Urinary bladder (tissue), 4 donors: ENCODE results near the gene GNAO1. TPM values are rescaled to one million over a fixed set of nuclear protein-coding genes. Genes with fewer than 3 reads are reported as not detected.

ENCODE experiments used
- DNase-seq: peaks from one replicate; pipeline ENCODE4 v3.0.0-alpha.2; 2015; ENCODE audit errors: extremely low spot score
- H3K27ac ChIP-seq: one replicate; pipeline ENCODE4 v1.5.1; 2013; ENCODE audit warnings: low read depth, mild to moderate bottlenecking, moderate library complexity
- H3K36me3 ChIP-seq: one replicate; pipeline ENCODE4 v1.6.1; 2013; ENCODE audit warnings: mild to moderate bottlenecking, moderate library complexity; ENCODE audit not compliant: insufficient read depth
- H3K4me1 ChIP-seq: one replicate; pipeline ENCODE4 v1.6.1; 2013; ENCODE audit warnings: mild to moderate bottlenecking, moderate library complexity; ENCODE audit not compliant: insufficient read depth
- H3K4me3 ChIP-seq: one replicate; pipeline ENCODE4 v1.5.1; 2013; ENCODE audit warnings: low read depth, low read length
- WGBS: extraction: QIAGEN DNeasy Blood & Tissue Kit; methylation state at CpG from one replicate; pipeline ENCODE4 v1.1.7; 2013; 5-methylcytosine and 5-hydroxymethylcytosine counted together
- polyA plus RNA-seq: library from polyadenylated mRNA; stranded (reverse); fragments of 200-250 nt; gene quantifications from one replicate; pipeline ENCODE4 v1.2.3, GENCODE V29; 2013
- small RNA-seq: library from RNA; depleted of rRNA; stranded (forward); fragments of <200 nt; gene quantifications from one replicate; pipeline ENCODE3, GENCODE V24; 2014
- total RNA-seq: library from RNA; depleted of rRNA; stranded (reverse); fragments of >200 nt; gene quantifications from one replicate; pipeline ENCODE4 v1.2.3, GENCODE V29; 2014
- donor health status: healthy with polysubstance abuse.
- donor health status: healthy.

Gene GNAO1
- total and polyA plus RNA-seq, 2 donors, result 4.7 to 31.1 TPM

DNA sequence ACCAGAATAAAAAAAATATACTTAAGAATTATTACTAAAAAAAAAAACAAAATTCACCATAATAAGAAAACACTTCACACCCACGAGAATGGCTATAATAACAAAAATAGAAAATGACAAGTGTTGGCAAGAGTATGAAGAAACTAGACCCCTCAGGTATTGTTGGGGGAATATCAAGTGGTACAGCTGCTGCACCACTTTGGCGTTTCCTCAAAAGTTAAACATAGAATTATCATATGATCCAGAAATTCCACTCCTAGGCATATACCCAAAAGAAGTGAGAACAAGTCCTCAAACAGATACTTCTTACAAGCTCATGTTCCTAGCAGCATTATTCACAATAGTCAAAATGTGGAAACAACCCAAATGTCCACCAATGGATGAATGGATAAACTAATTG is 207.8 kb downstream of the GNAO1 start:
- Histone ChIP-seq H3K27ac (no peak overlapping the region), H3K4me1 (no peaks in the 10 kb centered on the region), H3K36me3 (peaks cover 5% of the 10 kb centered on the region), H3K4me3 (no peak overlapping the region)
- no peak for DNase-seq
- 71% methylated on average over 2 of the region's 2 CpGs for WGBS

DNA sequence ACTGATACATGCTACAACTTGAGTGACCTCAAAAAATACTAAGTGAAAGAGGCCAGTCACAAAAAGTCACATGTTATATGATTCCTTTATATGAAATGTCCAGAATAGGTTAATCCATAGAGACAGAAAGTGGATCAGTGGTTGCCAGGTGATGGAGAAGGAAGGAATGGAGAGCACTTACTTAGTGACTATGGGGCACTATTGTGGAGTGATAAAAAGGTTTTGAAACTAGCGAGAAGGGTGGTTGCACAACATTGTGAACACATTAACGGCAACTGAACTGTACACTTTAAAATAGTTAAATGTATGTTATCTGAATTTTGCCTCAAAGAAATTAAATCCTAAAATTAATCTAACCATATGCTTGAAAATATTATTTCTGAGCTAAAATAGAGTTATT is 208.2 kb downstream of the GNAO1 start:
- WGBS, result 89% methylated on average over 2 of the region's 2 CpGs
- H3K4me1 ChIP-seq, result no peaks in the 10 kb centered on the region
- H3K4me3 ChIP-seq, result no peak overlapping the region
- DNase-seq, result no peak
- no peak overlapping the region for H3K27ac ChIP-seq
- peaks cover 5% of the 10 kb centered on the region for H3K36me3 ChIP-seq

- Histone ChIP-seq H3K36me3 (peaks cover 8% of the 10 kb centered on the region), H3K4me3 (no peak overlapping the region), H3K27ac (no peak overlapping the region), H3K4me1 (no peaks in the 10 kb centered on the region)
- DNase-seq, result no peak
- WGBS, result 72% methylated on average over 5 of the region's 5 CpGs
These were observed 209.2 kb downstream of the GNAO1 start for GRCh38 chr16:56400458-56400857.

DNA sequence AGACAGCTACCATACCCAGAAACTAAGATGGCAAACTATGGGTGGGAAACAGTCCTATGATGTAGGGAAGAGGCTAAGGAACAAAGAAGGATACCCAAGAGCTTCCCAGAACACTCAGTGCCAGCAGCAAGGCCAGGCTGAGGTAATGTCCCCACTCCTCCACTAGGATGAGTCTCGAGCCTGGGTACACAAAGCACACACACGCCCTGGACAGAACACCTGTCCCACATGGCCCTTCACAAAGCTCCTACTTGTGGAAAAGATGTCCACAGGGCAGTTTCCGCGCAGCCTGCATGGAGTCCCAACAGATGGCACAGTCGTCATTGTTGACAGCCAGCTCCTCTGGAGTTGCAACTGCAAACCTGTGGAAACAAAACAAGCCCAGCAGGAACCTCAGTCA is 210.2 kb downstream of the GNAO1 start:
- no peak for DNase-seq
- peaks cover 8% of the 10 kb centered on the region for H3K36me3 ChIP-seq
- no peak overlapping the region for H3K4me3 ChIP-seq
- no peaks in the 10 kb centered on the region for H3K4me1 ChIP-seq
- no peak overlapping the region for H3K27ac ChIP-seq
- whole genome bisulfite sequencing, result 92% methylated on average over 5 of the region's 5 CpGs

DNA sequence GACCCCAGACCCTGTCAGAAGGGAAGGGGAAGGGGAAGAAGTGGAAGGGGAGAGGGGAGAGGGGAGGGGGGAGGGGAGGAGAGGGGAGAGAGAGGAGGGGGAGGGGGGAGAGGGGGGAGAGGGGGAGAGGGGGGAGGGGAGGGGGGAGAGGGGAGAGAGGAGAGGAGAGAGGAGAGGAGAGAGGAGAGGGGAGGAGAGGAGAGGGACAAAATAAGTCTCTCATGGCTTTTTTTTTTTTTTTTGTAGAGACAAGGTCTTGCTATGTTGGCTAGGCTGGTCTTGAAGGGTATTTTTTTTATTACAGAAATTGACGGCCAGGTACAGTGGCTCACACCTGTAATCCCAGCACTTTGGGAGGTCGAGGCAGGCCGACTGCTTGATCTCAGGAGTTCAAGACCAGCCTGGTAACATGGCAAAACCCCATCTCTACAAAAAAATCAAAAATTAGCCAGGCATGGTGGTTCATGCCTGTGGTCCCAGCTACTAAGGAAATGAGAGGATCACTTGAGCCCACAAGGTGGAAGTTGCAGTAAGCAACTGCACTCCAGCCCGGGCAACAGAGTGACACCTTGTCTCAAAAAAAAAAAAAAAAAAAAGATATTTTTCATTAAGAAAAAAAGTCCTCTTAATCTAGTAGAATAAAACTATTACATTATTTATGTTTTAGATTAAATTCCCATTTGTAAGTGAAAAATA is 214.8 kb downstream of the GNAO1 start:
- Histone ChIP-seq H3K27ac (no peak overlapping the region), H3K4me1 (no peaks in the 10 kb centered on the region), H3K4me3 (no peak overlapping the region), H3K36me3 (peaks cover 3% of the 10 kb centered on the region)
- no peak for DNase-seq
- WGBS, result 79% methylated on average over 4 of the region's 4 CpGs

Small RNA genes lying within 50 kb of the gene (small RNA-seq; reads per million reads assigned to genes)
- gene MIR3935, result not detected

Other genes with a start within 250 kb of the GNAO1 start
- 120 TPM for gene AMFR, start 234.1 kb downstream of the GNAO1 start, total RNA-seq
- gene AMFR, start 234.1 kb downstream of the GNAO1 start, polyA plus RNA-seq, result 82.6 TPM